GM20431 (cell line): ENCODE measurements around the gene POLH.

ENCODE experiments used
- in situ Hi-C: fragments of 300-500 bp; cut with MseI, MboI; formaldehyde crosslinking; loops from one replicate; pipeline ENCODE4 v1.15.0; 2020; ENCODE audit warnings: low sequenced_read_pairs; ENCODE audit not compliant: unreplicated experiment

The POLH gene

GRCh38 chr6:43600595-43600994, 24.6 kb downstream of the POLH start:
- in situ Hi-C loops: no loop called here

- in situ Hi-C loops: no loop called here
Observed at GRCh38 chr6:43604174-43604573, 28.2 kb downstream of the POLH start.

- in situ Hi-C loops: no loop called here
Observed at GRCh38 chr6:43606019-43606418, 30.0 kb downstream of the POLH start.

- in situ Hi-C loops: no loop called here
Observed at GRCh38 chr6:43608310-43608763, 32.4 kb downstream of the POLH start.

- in situ Hi-C loops: no loop called here
Observed at GRCh38 chr6:43608807-43609206, 32.8 kb downstream of the POLH start.

GRCh38 chr6:43609402-43609801, 33.4 kb downstream of the POLH start:
- in situ Hi-C loops: no loop called here

- in situ Hi-C loops: no loop called here
Observed at GRCh38 chr6:43610431-43610830, 34.4 kb downstream of the POLH start.

GRCh38 chr6:43613721-43614395, 37.9 kb downstream of the POLH start:
- in situ Hi-C loops: no loop called here

GRCh38 chr6:43614396-43614730, 38.4 kb downstream of the POLH start:
- in situ Hi-C loops: no loop called here

GRCh38 chr6:43616725-43617472, 40.9 kb downstream of the POLH start:
- in situ Hi-C loops: no loop called here

GRCh38 chr6:43621078-43621835, 45.3 kb downstream of the POLH start:
- in situ Hi-C loops: no loop called here

GRCh38 chr6:43621836-43622180, 45.8 kb downstream of the POLH start:
- in situ Hi-C loops: no loop called here

GRCh38 chr6:43622541-43622940, 46.6 kb downstream of the POLH start:
- in situ Hi-C loops: no loop called here

- in situ Hi-C loops: no loop called here
Observed at GRCh38 chr6:43623880-43624785, 48.1 kb downstream of the POLH start.

- in situ Hi-C loops: no loop called here
Observed at GRCh38 chr6:43624786-43625288, 48.9 kb downstream of the POLH start.

GRCh38 chr6:43625393-43625992, 49.5 kb downstream of the POLH start:
- in situ Hi-C loops: no loop called here

GRCh38 chr6:43627008-43627825, 51.2 kb downstream of the POLH start:
- in situ Hi-C loops: no loop called here

GRCh38 chr6:43628393-43629103, 52.6 kb downstream of the POLH start:
- in situ Hi-C loops: no loop called here
